A673 (cell line): ENCODE data around the gene TMEM185B.

Experiments used
- CTCF ChIP-seq: fragments of 300-800, 200-600 bp; sonication (generic); conservative IDR thresholded peaks from 2 replicates; pipeline ENCODE4 v1.5.1; 2017; ENCODE audit warnings: low read depth, mild to moderate bottlenecking, antibody characterized with exemption, low read length, moderate library complexity, mixed read lengths
- EZH2 ChIP-seq: fragments of 200-600 bp; sonication (generic); IDR thresholded peaks from 2 replicates; pipeline ENCODE4 v1.6.1; 2017; ENCODE audit warnings: borderline replicate concordance, low read depth, mild to moderate bottlenecking, mixed read lengths, antibody characterized with exemption, low read length; ENCODE audit not compliant: poor library complexity, severe bottlenecking

DNA sequence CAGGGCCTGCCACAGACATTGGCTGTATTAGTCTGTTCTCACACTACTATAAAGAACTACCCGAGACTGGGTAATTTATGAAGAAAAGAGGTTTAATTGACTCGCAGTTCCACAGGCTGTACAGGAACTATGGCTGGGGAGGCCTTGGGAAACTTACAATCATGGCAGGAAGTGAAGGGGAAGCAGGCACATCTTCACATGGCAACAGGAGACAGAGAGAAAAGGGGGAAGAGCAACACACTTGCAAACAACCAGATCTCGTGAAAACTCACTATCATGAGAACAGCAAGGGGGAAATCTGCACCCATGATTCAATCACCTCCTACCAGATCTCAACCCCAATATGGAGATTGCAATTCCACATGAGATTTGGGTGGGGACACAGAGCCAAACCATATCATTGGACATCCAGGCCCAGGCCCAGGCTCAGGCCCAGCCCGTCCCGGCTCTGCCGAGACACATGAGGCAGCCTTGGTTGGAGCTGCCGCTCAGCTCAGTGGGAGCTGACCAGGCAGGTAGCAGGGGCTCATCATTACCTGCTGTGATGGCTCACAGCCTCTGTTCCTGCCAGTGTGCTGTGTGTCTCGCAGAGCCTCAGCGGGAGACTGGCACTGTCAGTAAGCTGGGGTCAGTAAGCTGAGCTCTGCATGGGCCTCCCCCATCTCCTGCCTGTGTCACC is 20.8 kb upstream of the TMEM185B start:
- no peak for TF ChIP-seq CTCF
- TF ChIP-seq EZH2: no peak
